HL-60 (cell line): ENCODE data around the gene RASSF1.

Source experiments
- DNase-seq, 2 experiments: peaks; one replicate each; pipeline ENCODE4 v3.0.0-alpha.2; 2010 to 2020; ENCODE audit warnings: low read depth in 1 of 2, low spot score in 1 of 2
- H3K27ac ChIP-seq: fragments of 250-450 bp; sonication (Bioruptor Pico); replicated peaks from 2 replicates; pipeline ENCODE4 v1.5.1; 2020; ENCODE audit warnings: mild to moderate bottlenecking, moderate library complexity
- H3K27me3 ChIP-seq: fragments of 250-450 bp; sonication (Bioruptor Pico); 2 replicates; pipeline ENCODE4 v1.5.1; 2021; ENCODE audit warnings: mild to moderate bottlenecking, moderate library complexity; ENCODE audit not compliant: insufficient read depth, poor library complexity, severe bottlenecking
- H3K4me3 ChIP-seq: replicated peaks from 2 replicates; pipeline ENCODE4 v1.5.1; 2011; ENCODE audit warnings: mild to moderate bottlenecking, control low read depth, low read length; ENCODE audit not compliant: insufficient read depth
- CTCF ChIP-seq: IDR thresholded peaks from one replicate; pipeline ENCODE4 v1.5.1; 2011; ENCODE audit warnings: low read length, control low read depth, inconsistent platforms; ENCODE audit not compliant: insufficient read depth
- GABPA ChIP-seq: IDR thresholded peaks from 2 replicates; pipeline ENCODE4 v1.6.1; 2012; ENCODE audit warnings: low read depth
- POLR2AphosphoS5 ChIP-seq: IDR thresholded peaks from 2 replicates; pipeline ENCODE4 v1.6.1; 2012; ENCODE audit warnings: low read depth
- REST ChIP-seq: IDR thresholded peaks from 2 replicates; pipeline ENCODE4 v1.6.1; 2012; ENCODE audit warnings: low read depth; ENCODE audit not compliant: insufficient replicate concordance
- SPI1 ChIP-seq: IDR thresholded peaks from 2 replicates; pipeline ENCODE4 v1.6.1; 2012; ENCODE audit warnings: low read depth, mild to moderate bottlenecking, borderline replicate concordance

The RASSF1 gene

GRCh38 chr3:50294089-50294488 is 46.5 kb downstream of the RASSF1 start:
- H3K4me3 ChIP-seq = no peak overlapping the region
- no peaks in the 10 kb centered on the region for H3K27me3 ChIP-seq
- DNase-seq = no peak
- H3K27ac ChIP-seq = no peak overlapping the region
- TF ChIP-seq POLR2AphosphoS5 = no peak
- TF ChIP-seq REST = no peak
- TF ChIP-seq GABPA = no peak
- no peak for TF ChIP-seq CTCF
- TF ChIP-seq SPI1 = no peak

GRCh38 chr3:50293079-50293801 is 47.4 kb downstream of the RASSF1 start:
- no peak overlapping the region; the same call in 1 of the 2 replicates for H3K4me3 ChIP-seq

More at GRCh38 chr3:50293079-50293801, 47.4 kb downstream of the RASSF1 start:
- DNase-seq = no peak
- TF ChIP-seq GABPA = no peak
- no peak for TF ChIP-seq CTCF
- TF ChIP-seq REST = no peak
- TF ChIP-seq POLR2AphosphoS5 = no peak
- no peak for TF ChIP-seq SPI1
- Histone ChIP-seq H3K27ac (peak overlapping the region; percentile 85), H3K27me3 (no peaks in the 10 kb centered on the region)
